IPS-18a (cell line): ENCODE data around the gene MLLT1.
"Not testable (repeated sequence)": the region's sequence is repeated elsewhere in the genome, so short reads cannot be mapped to it uniquely, and the experiment has no call there.

Experiments
- H3K27ac ChIP-seq: one replicate; pipeline ENCODE4 v1.5.1; 2013; ENCODE audit warnings: low read length
- H3K27me3 ChIP-seq: one replicate; pipeline ENCODE4 v1.6.1; 2013; ENCODE audit warnings: mild to moderate bottlenecking, low read length; ENCODE audit not compliant: control insufficient read depth, insufficient read depth
- H3K36me3 ChIP-seq: one replicate; pipeline ENCODE4 v1.6.1; 2013; ENCODE audit warnings: low read depth, low read length; ENCODE audit not compliant: control insufficient read depth
- H3K4me1 ChIP-seq: one replicate; pipeline ENCODE4 v1.6.1; 2013; ENCODE audit warnings: low read depth, low read length; ENCODE audit not compliant: control insufficient read depth
- H3K4me3 ChIP-seq: one replicate; pipeline ENCODE4 v1.5.1; 2013; ENCODE audit warnings: low read length
- H3K9ac ChIP-seq: one replicate; pipeline ENCODE4 v1.6.1; 2013; ENCODE audit warnings: mild to moderate bottlenecking, low read length, moderate library complexity
- H3K9me3 ChIP-seq: one replicate; pipeline ENCODE4 v1.6.1; 2013; ENCODE audit warnings: low read depth, low read length; ENCODE audit not compliant: control insufficient read depth

The MLLT1 gene, protein sequence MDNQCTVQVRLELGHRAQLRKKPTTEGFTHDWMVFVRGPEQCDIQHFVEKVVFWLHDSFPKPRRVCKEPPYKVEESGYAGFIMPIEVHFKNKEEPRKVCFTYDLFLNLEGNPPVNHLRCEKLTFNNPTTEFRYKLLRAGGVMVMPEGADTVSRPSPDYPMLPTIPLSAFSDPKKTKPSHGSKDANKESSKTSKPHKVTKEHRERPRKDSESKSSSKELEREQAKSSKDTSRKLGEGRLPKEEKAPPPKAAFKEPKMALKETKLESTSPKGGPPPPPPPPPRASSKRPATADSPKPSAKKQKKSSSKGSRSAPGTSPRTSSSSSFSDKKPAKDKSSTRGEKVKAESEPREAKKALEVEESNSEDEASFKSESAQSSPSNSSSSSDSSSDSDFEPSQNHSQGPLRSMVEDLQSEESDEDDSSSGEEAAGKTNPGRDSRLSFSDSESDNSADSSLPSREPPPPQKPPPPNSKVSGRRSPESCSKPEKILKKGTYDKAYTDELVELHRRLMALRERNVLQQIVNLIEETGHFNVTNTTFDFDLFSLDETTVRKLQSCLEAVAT

DNA sequence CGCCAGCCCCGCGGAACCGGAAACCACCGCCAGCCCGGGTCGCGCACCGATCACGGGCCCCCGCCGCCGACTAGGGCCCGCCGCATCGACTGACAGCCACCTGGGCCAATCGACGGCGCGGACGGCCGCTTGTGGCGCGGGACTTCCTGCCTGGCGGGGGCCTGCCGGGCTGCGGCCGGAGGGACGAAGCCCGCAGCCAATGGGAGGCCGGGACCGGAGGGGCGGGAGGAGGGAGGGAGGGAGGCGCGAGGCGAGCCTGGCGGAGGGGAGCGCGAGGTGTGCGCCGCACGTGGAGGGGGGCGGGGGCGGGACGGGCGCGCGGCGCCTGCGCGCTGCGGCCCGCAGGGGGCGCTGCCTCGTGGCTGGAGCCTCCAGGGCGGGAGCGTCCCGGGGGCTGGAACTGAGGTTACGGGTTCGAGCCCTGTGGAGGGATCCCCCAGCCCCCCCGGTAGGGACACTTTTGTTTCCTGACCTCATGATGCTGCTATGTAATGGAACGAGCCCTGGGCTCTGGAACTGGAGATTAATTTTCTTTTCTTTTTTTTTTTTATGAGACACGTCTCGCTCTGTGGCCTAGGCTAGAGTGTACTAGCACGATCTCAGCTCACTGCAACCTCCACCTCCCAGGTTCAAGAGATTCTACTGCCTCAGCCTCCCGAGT, at the start of gene MLLT1:
Gene MLLT1, minus strand, starts transcription at position 45 of the 661 bp plus-strand sequence. CDS start 191 bp downstream, outside the sequence.
- H3K27ac ChIP-seq, result no peak within 1 kb of the TSS

DNA sequence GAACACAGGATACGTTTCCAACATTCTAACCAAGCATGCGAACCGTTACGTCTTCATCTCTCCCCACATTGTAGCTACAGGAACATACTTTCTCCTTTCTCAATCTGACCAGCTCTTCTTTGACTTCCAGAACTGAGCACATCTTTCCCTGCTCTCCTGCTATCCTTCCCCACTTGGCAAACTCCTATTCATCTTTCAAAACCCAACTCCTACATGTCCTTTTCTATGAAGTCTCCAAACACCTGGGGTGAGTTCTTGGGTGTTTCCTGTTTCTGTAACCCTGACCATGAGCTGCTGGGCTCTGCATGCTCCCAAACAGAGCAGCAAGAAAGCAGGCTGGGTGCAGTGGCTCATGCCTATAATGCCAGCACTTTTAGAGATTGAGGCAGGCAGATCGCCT, 47.0 kb upstream of the MLLT1 start:
- no peaks in the 10 kb centered on the region for H3K36me3 ChIP-seq
- no peak overlapping the region for H3K9ac ChIP-seq
- H3K4me1 ChIP-seq, result no peaks in the 10 kb centered on the region
- H3K27me3 ChIP-seq, result no peaks in the 10 kb centered on the region
- H3K27ac ChIP-seq, result no peak overlapping the region
- no peak overlapping the region for H3K4me3 ChIP-seq
- no peaks in the 10 kb centered on the region for H3K9me3 ChIP-seq

More for the DNA sequence above, at the start of gene MLLT1:
- Histone ChIP-seq H3K36me3 (no peaks in the 10 kb centered on the region), H3K4me3 (peak within 1 kb of the TSS; percentile 81), H3K27me3 (no peaks in the 10 kb centered on the region), H3K9ac (peak within 1 kb of the TSS; percentile 69), H3K9me3 (no peaks in the 10 kb centered on the region), H3K4me1 (peaks cover 6% of the 10 kb centered on the region)

DNA sequence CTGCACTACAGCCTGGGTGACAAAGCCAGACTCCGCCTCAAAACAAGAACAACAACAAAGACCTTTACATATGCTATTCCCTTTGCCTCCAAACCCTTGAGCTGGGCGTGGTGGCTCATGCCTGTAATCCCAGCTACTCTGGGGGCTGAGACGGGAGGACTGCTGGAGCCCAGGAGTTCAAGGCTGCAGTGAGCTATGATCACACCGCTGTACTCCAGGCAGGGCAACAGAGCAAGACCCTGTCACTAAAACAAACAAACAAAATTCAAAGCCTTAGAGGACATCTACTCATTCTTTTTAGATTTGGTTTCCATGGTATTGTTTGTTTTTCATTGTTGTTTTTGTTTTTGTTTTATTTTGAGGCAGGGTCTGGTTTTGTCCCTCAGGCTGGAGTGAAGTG, 45.8 kb upstream of the MLLT1 start:
- H3K27ac ChIP-seq, result no peak overlapping the region
- no peaks in the 10 kb centered on the region for H3K4me1 ChIP-seq
- no peaks in the 10 kb centered on the region for H3K9me3 ChIP-seq
- H3K36me3 ChIP-seq, result no peaks in the 10 kb centered on the region
- no peak overlapping the region for H3K4me3 ChIP-seq
- H3K9ac ChIP-seq, result no peak overlapping the region
- H3K27me3 ChIP-seq, result no peaks in the 10 kb centered on the region

DNA sequence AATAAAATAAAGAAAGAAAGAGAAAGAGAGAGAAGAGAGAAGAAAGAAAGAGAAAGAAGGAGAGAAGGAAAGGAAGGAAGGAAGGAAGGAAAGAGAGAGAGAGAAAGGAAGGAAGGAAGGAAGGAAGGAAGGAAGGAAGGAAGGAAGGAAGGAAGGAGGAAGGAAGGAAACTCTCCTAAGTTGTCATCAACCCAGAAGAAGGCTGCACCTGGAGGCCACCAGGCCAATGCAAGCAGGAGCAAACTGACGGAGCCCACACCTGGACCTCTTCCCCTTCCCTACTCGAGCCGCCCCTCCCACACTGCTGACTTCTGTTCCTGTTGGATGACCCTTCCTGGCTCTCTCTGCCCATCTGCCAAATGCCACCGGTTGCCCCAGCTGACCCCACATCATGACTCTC, 45.0 kb upstream of the MLLT1 start:
- no peak overlapping the region for H3K4me3 ChIP-seq
- no peaks in the 10 kb centered on the region for H3K9me3 ChIP-seq
- no peak overlapping the region for H3K9ac ChIP-seq
- no peaks in the 10 kb centered on the region for H3K4me1 ChIP-seq
- H3K27me3 ChIP-seq, result no peaks in the 10 kb centered on the region
- H3K36me3 ChIP-seq, result no peaks in the 10 kb centered on the region
- no peak overlapping the region for H3K27ac ChIP-seq

DNA sequence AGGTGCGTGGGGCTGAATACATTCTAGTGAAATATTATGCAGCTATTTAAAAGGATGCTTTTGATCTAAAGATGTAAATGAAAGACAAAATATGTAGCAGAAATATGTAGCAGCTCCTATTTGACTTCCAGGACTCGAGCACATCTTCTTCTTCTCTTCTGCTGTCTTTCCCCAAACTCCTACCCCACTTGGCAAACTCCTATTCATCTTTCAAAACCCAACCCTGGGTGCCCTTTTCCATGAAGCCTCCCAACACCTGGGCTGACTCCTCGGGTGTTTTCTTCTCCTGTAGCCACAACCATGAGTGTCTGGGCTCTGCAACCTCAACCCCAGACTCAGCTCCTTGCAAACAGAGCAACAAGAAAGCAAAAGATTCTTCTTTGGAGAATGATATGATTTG, 42.5 kb upstream of the MLLT1 start:
- H3K27ac ChIP-seq, result no peak overlapping the region
- no peaks in the 10 kb centered on the region for H3K4me1 ChIP-seq
- no peak overlapping the region for H3K9ac ChIP-seq
- no peaks in the 10 kb centered on the region for H3K9me3 ChIP-seq
- no peaks in the 10 kb centered on the region for H3K27me3 ChIP-seq
- H3K36me3 ChIP-seq, result no peaks in the 10 kb centered on the region
- H3K4me3 ChIP-seq, result no peak overlapping the region

DNA sequence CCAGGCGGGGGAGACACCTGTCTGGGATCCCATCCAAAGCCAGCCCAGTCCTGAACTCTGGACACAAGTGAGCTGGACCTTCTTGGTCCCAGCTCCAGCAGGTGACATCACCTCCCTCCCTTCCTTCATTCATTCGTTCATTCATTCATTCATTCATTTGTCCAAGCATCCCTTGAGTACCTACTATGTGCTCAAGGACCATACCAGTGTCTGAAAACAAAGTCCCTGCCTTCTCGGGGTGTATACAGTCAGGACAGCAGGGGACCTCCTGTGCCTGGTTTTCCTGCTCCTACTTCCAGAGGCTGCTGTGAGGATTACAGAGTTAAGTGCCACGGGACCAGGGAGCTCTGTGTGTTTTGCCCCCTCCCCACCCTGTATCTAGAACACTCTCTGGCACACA, 39.6 kb upstream of the MLLT1 start:
- H3K9ac ChIP-seq, result no peak overlapping the region
- no peak overlapping the region for H3K27ac ChIP-seq
- H3K4me3 ChIP-seq, result no peak overlapping the region
- H3K36me3 ChIP-seq, result no peaks in the 10 kb centered on the region
- no peaks in the 10 kb centered on the region for H3K9me3 ChIP-seq
- H3K4me1 ChIP-seq, result no peaks in the 10 kb centered on the region
- no peaks in the 10 kb centered on the region for H3K27me3 ChIP-seq

DNA sequence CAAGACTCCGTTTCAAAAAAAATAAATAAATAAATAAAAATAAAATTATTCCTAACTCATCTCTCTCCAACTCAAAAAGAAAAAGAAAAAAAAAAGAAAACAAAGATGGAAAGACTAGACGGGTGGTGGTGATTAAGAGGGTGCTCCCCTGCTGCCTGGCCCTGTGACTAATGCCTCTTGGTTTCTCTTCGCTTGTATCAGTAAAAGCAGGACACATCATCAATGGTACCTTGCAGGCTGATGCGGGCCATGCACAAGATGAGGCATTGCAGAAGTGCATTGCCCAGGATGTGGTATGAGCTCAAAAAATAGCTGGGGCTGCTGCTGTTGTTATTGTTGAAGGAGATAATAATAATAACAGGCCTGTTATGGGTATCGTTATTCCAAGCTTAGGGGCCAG, 39.0 kb upstream of the MLLT1 start:
- Histone ChIP-seq H3K27ac (no peak overlapping the region), H3K36me3 (no peaks in the 10 kb centered on the region), H3K4me1 (no peaks in the 10 kb centered on the region), H3K9ac (no peak overlapping the region), H3K4me3 (no peak overlapping the region), H3K9me3 (no peaks in the 10 kb centered on the region), H3K27me3 (no peaks in the 10 kb centered on the region)

DNA sequence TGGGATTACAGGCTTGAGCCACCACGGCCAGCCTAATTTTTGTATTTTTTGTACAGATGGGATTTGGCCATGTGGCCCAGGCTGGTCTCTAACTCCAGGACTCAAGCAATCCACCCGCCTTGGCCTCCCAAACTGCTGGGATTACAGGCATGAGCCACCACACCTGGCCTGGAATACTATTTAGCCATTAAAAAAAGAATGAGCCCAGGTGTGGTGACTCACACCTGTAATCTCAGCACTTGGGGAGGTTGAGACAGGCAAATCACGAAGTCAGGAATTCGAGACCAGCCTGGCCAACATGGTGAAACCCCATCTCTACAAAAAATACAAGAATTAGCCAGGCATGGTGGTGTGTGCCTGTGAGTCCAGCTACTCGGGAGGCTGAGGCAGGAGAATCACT, 35.9 kb upstream of the MLLT1 start:
- H3K27me3 ChIP-seq, H3K9ac ChIP-seq, H3K9me3 ChIP-seq, H3K4me3 ChIP-seq, H3K4me1 ChIP-seq, H3K27ac ChIP-seq, H3K36me3 ChIP-seq: not testable (repeated sequence)

DNA sequence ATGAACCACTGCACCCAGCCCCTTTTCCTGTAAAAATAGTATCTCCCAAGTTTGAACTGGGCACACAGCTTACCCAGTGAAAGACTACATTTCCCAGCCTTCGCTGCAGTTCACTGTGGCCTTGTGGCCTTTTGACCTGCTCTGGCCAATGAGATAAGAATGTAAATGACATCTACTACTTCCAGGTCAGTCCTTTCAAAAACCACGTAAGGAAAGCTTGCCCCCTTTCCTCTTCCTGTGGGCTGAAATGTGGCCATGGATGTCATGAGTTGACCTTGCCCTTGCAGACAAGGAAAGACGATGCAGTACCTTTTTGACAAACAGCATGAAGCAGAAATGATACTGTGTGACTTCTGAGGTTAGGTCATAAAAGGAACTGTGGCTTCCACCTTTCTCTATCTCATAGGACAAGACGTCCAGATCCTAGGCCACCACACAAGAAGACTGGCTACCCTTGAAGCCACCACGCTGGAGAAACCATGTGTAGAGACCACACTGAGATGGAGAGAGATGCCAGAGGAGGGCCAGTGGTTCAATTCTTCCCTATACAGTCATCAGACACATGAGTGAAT, 33.7 kb upstream of the MLLT1 start:
- no peaks in the 10 kb centered on the region for H3K36me3 ChIP-seq
- no peaks in the 10 kb centered on the region for H3K4me1 ChIP-seq
- H3K4me3 ChIP-seq, result no peak overlapping the region
- no peaks in the 10 kb centered on the region for H3K9me3 ChIP-seq
- H3K27me3 ChIP-seq, result no peaks in the 10 kb centered on the region
- no peak overlapping the region for H3K27ac ChIP-seq
- H3K9ac ChIP-seq, result no peak overlapping the region

DNA sequence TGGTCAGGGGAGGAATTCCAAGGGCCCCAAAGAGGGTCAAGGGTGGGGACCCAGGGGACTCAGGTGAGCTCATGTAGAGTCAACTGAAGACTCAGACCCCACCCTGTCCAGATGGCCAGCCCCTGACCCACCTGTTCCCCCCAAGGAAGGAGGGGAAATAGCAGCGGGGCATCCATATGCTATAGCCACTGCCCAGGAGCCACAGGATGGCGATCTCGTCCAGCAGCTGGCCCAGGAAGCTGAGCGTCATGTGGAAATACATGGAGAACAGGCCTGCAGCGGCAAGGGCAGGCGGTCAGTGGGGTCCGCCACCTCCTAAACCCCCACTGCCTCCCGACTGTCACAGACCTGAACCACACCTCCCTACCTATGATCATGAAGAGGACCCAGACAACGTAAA, 32.2 kb upstream of the MLLT1 start:
- no peak overlapping the region for H3K27ac ChIP-seq
- no peaks in the 10 kb centered on the region for H3K9me3 ChIP-seq
- no peaks in the 10 kb centered on the region for H3K36me3 ChIP-seq
- no peak overlapping the region for H3K4me3 ChIP-seq
- H3K9ac ChIP-seq, result no peak overlapping the region
- no peaks in the 10 kb centered on the region for H3K4me1 ChIP-seq
- H3K27me3 ChIP-seq, result no peaks in the 10 kb centered on the region

DNA sequence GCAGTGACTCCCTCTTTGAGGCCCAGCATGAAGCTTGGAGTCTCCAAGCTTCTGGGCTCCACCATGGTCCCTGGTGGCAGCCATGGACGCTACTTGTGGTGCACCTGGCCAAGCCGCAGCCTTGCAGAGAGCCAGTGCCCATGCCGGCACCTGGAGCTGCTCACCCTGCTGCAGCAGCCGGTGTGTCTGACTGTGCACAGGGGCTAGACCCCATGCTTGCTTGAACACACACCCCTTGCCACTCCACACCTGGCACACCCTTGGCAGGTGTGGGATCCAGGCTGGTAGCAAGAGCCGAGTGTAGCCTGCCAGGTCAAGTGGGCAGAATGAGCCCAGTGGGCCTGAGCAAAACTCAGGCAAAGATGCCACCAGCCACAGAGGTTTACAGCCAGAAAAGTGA, 18.6 kb upstream of the MLLT1 start:
- H3K27ac ChIP-seq, result no peak overlapping the region
- H3K36me3 ChIP-seq, result no peaks in the 10 kb centered on the region
- peaks cover 20% of the 10 kb centered on the region for H3K9me3 ChIP-seq

More for the DNA sequence above, 18.6 kb upstream of the MLLT1 start:
- Histone ChIP-seq H3K4me3 (no peak overlapping the region), H3K27me3 (no peaks in the 10 kb centered on the region), H3K4me1 (no peaks in the 10 kb centered on the region), H3K9ac (no peak overlapping the region)
